Mammary epithelial cell (primary cell): ENCODE data around the gene PIP5KL1.

Source experiments
- EZH2 ChIP-seq: IDR thresholded peaks from 2 replicates; pipeline ENCODE4 v1.6.1; 2012; ENCODE audit warnings: low read length, inconsistent platforms, borderline replicate concordance
- TF ChIP-seq, protein P1 (sequence below), 2 donors: IDR thresholded peaks in 1 of 2; conservative IDR thresholded peaks in 1 of 2; 2 replicates each; pipeline ENCODE4 v1.5.1; 2011 to 2012; ENCODE audit warnings: inconsistent platforms in 2 of 2, low read length in 2 of 2, mild to moderate bottlenecking in 2 of 2, control low read depth in 1 of 2, low read depth in 1 of 2; ENCODE audit not compliant: insufficient read depth in 1 of 2; ENCODE audit errors: extremely low read depth in 1 of 2

- TF ChIP-seq EZH2: no peak
- TF ChIP-seq, protein P1, sequence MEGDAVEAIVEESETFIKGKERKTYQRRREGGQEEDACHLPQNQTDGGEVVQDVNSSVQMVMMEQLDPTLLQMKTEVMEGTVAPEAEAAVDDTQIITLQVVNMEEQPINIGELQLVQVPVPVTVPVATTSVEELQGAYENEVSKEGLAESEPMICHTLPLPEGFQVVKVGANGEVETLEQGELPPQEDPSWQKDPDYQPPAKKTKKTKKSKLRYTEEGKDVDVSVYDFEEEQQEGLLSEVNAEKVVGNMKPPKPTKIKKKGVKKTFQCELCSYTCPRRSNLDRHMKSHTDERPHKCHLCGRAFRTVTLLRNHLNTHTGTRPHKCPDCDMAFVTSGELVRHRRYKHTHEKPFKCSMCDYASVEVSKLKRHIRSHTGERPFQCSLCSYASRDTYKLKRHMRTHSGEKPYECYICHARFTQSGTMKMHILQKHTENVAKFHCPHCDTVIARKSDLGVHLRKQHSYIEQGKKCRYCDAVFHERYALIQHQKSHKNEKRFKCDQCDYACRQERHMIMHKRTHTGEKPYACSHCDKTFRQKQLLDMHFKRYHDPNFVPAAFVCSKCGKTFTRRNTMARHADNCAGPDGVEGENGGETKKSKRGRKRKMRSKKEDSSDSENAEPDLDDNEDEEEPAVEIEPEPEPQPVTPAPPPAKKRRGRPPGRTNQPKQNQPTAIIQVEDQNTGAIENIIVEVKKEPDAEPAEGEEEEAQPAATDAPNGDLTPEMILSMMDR (conservative IDR thresholded peaks at IDR 0.05 in 1 of 2, IDR thresholded peaks at IDR 0.05 in 1 of 2; ENCODE audit: extremely low read depth in 1 of 2, insufficient read depth in 1 of 2, low read depth in 1 of 2, low read length in 2 of 2): no peak
These were observed 45.5 kb downstream of the PIP5KL1 start for GRCh38 chr9:127884976-127885490.
